Neural crest cell (in vitro differentiated cells): ENCODE data around the gene NAA15. TPM values are rescaled to one million over a fixed set of nuclear protein-coding genes. Genes with fewer than 3 reads are reported as not detected.
A peak's percentile ranks its signal among the peaks of the same experiment; 100 is the strongest.
"Not testable (repeated sequence)": the region's sequence is repeated elsewhere in the genome, so short reads cannot be mapped to it uniquely, and the experiment has no call there.

Source experiments
- DNase-seq: peaks from one replicate; pipeline ENCODE4 v3.0.0; 2021; ENCODE audit warnings: low read depth, mixed read lengths, low spot score
- H3K27ac Mint-ChIP-seq: one replicate; pipeline ENCODE4 v1.8.0; 2021; ENCODE audit warnings: mild to moderate bottlenecking, mixed read lengths; ENCODE audit not compliant: unreplicated experiment
- H3K27me3 Mint-ChIP-seq: 2 replicates; pipeline ENCODE4 v1.8.0; 2021; ENCODE audit warnings: low read depth, mild to moderate bottlenecking, mixed read lengths
- H3K36me3 Mint-ChIP-seq: 2 replicates; pipeline ENCODE4 v1.8.0; 2021; ENCODE audit warnings: low read depth, mild to moderate bottlenecking, mixed read lengths
- H3K4me1 Mint-ChIP-seq: 2 replicates; pipeline ENCODE4 v1.8.0; 2021; ENCODE audit warnings: mixed read lengths
- H3K4me3 Mint-ChIP-seq: one replicate; pipeline ENCODE4 v1.8.0; 2021; ENCODE audit warnings: mild to moderate bottlenecking, mixed read lengths
- H3K9me3 Mint-ChIP-seq: 2 replicates; pipeline ENCODE4 v1.8.0; 2021; ENCODE audit warnings: mixed read lengths
- CTCF ChIP-seq: fragments of 200-600 bp; sonication (generic); conservative IDR thresholded peaks from 2 replicates; pipeline ENCODE4 v1.5.0; 2021; ENCODE audit warnings: antibody characterized with exemption, mild to moderate bottlenecking
- total RNA-seq: library from RNA; stranded (reverse); gene quantifications from 2 replicates; pipeline ENCODE4 v1.2.1, GENCODE V29; 2021

Gene NAA15
- total RNA-seq, 1 donor from 2014 or later = 81.9 TPM

DNA sequence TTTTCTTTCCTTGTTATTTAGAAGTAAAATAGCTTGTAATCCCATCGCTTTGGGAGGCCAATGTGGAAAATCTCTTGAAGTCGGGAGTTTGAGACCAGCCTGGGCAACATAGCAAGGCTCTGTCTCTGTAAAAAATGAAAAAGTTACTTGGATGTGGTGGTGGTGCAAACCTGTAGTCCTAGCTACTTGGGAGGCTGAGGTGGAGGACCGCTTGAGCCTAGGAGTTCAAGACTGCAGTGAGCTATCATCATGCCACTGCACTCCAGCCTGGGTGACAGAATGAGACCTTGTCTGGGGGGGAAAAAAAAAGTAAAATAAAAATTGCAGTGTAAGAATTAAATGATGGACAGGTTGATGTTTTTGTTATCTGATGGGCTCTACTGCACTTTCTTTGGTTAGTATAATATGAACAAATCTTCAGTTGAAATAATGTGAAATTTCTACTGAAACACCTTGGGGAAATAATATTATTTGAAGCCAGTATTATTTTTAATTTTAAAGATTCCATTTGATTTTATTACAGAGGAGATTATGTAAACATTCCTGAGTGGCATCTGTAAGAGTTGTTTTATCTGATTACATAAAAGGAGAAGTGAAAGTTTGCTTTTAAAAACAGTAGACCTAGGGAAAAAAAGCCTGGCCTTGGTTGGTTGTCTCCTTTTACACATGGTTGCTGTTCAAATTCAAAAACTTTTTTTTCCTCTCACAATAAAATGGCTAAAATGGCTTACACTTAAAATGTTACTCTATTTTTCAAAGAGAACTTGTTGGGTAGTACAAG, 11.4 kb downstream of the NAA15 start:
- Mint-ChIP-seq H3K9me3 (peaks cover 3% of the 10 kb centered on the region), H3K27me3 (no peaks in the 10 kb centered on the region), H3K4me1 (peaks cover 11% of the 10 kb centered on the region), H3K27ac (no peak overlapping the region), H3K36me3 (peaks cover 24% of the 10 kb centered on the region), H3K4me3 (no peak overlapping the region)
- no peak for TF ChIP-seq CTCF
- no peak for DNase-seq

- H3K27ac Mint-ChIP-seq, DNase-seq, H3K4me3 Mint-ChIP-seq, H3K27me3 Mint-ChIP-seq, H3K9me3 Mint-ChIP-seq: not testable (repeated sequence)
- peaks cover 24% of the 10 kb centered on the region for H3K36me3 Mint-ChIP-seq
- peaks cover 11% of the 10 kb centered on the region for H3K4me1 Mint-ChIP-seq
Measured at GRCh38 chr4:139313414-139313813, 12.1 kb downstream of the NAA15 start.

DNA sequence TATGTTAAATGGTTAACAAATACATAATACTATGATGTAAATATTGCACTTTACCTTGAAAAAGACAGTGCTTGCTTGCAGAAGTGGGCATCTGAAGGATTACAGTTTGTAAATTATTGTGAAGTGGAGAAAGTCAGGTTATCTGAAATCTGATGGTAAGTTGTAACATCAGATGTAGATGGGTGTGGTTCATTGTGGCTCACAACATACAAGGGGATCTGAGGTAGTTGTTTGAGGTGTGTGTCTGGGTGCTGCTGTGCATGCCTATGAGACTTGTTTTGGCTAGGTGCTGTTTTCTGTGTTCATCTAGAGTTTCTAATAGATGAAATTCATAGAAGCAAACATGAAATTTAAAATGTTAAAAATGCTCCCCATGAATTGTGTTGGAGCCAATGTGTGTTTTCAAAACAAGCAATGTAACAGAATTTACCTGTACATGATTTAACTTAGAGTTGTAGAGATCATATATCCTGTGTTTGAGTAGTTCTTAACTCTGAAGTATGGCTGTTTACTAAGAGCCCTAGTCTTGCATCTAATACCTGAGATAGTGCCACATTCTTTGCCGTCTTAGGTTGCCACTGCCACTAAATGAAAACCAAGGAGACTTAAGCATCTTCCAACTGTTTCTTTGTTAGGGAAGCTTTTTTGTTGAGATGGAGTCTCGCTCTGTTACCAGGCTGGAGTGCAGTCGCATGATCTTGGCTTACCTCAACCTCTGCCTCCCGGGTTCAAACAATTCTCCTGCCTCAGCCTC, 12.9 kb downstream of the NAA15 start:
- H3K4me1 Mint-ChIP-seq = peaks cover 11% of the 10 kb centered on the region

GRCh38 chr4:139315221-139315675, 13.9 kb downstream of the NAA15 start:
- H3K36me3 Mint-ChIP-seq = peaks cover 27% of the 10 kb centered on the region
- H3K27me3 Mint-ChIP-seq = no peaks in the 10 kb centered on the region
- TF ChIP-seq CTCF = no peak
- DNase-seq = no peak
- peaks cover 11% of the 10 kb centered on the region for H3K4me1 Mint-ChIP-seq
- no peak overlapping the region for H3K27ac Mint-ChIP-seq
- H3K9me3 Mint-ChIP-seq = peaks cover 3% of the 10 kb centered on the region
- no peak overlapping the region for H3K4me3 Mint-ChIP-seq

More for the DNA sequence above, 12.9 kb downstream of the NAA15 start:
- H3K27ac Mint-ChIP-seq = no peak overlapping the region
- TF ChIP-seq CTCF = no peak
- DNase-seq = no peak
- H3K27me3 Mint-ChIP-seq = no peaks in the 10 kb centered on the region
- H3K36me3 Mint-ChIP-seq = peaks cover 24% of the 10 kb centered on the region
- no peak overlapping the region for H3K4me3 Mint-ChIP-seq
- peaks cover 3% of the 10 kb centered on the region for H3K9me3 Mint-ChIP-seq

GRCh38 chr4:139316733-139317132, 15.4 kb downstream of the NAA15 start:
- Mint-ChIP-seq H3K36me3 (peaks cover 29% of the 10 kb centered on the region), H3K27me3 (no peaks in the 10 kb centered on the region), H3K4me3 (no peak overlapping the region), H3K27ac (peak overlapping the region; percentile 59), H3K9me3 (peaks cover 3% of the 10 kb centered on the region), H3K4me1 (peaks cover 11% of the 10 kb centered on the region)
- no peak for DNase-seq
- TF ChIP-seq CTCF = no peak

- DNase-seq = no peak
- peaks cover 31% of the 10 kb centered on the region for H3K36me3 Mint-ChIP-seq
- H3K4me3 Mint-ChIP-seq = no peak overlapping the region
- peaks cover 3% of the 10 kb centered on the region for H3K9me3 Mint-ChIP-seq
- H3K4me1 Mint-ChIP-seq = peaks cover 11% of the 10 kb centered on the region
- H3K27me3 Mint-ChIP-seq = no peaks in the 10 kb centered on the region
- H3K27ac Mint-ChIP-seq = no peak overlapping the region
- TF ChIP-seq CTCF = no peak
Measured at GRCh38 chr4:139317635-139318034, 16.3 kb downstream of the NAA15 start.
